ENCODE measurements around the gene CCDC18. TPM values are rescaled to one million over a fixed set of nuclear protein-coding genes. Genes with fewer than 3 reads are reported as not detected.

CCDC18 gene
- total RNA-seq, 4 donors from 2014 or later: under 0.01 to 16.3 (median 3.4) TPM

DNA sequence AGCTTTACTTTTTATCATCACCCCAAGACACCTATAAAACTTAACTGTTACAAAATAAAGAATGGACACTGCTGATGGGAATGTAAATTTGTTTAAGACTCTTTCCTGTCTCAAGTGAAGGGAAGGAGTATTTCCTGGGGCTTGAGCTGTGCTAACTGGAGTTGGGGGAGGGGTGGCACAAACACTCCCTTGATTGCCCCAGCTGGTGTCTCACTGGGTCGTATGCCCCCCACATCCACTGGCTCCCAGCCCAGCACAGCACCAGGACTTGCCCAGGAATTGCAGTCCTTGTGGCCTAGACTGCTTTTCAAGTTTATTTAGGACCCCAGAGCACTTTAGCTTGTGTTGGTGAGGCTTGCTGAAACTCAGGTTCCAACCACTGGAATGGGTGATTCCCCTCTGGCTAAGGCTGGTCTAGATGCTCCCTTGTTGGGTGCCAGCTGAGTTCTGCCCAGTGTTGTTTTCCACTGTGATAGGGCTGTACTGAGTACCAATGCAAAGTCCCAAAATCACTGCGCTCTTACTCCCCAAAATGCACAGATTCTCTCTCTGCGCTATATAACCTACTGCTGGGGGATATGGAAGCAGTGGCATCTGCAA, 116.1 kb downstream of the CCDC18 start:
- Histone ChIP-seq H3K9me3 (no peaks in the 10 kb centered on the region), H3K27ac (no peak overlapping the region)
- no peak for TF ChIP-seq POLR2A (IDR thresholded peaks at IDR 0.05)
- TF ChIP-seq, protein P1, sequence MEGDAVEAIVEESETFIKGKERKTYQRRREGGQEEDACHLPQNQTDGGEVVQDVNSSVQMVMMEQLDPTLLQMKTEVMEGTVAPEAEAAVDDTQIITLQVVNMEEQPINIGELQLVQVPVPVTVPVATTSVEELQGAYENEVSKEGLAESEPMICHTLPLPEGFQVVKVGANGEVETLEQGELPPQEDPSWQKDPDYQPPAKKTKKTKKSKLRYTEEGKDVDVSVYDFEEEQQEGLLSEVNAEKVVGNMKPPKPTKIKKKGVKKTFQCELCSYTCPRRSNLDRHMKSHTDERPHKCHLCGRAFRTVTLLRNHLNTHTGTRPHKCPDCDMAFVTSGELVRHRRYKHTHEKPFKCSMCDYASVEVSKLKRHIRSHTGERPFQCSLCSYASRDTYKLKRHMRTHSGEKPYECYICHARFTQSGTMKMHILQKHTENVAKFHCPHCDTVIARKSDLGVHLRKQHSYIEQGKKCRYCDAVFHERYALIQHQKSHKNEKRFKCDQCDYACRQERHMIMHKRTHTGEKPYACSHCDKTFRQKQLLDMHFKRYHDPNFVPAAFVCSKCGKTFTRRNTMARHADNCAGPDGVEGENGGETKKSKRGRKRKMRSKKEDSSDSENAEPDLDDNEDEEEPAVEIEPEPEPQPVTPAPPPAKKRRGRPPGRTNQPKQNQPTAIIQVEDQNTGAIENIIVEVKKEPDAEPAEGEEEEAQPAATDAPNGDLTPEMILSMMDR (IDR thresholded peaks at IDR 0.05): no peak

DNA sequence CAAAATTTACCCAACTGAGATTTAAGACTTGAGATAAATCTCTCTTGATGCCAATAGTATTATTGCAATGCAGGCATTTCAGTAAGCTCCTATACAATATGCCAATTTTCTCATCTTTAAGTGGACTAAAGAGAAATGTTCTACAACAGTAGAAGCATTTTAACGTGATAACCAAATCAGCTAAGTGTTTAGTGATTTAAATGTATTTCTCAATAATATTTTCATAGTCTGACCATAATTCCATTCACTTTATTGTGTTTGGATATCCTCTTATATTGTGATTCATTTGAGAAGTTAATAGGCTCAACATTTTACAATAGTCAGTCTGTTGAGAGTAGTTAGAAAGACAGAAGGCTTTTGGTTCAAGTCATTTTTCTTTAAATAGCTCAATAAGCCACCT, 120.6 kb downstream of the CCDC18 start:
- no peaks in the 10 kb centered on the region for H3K9me3 ChIP-seq
- intact Hi-C loops (cut with DNase I; ENCODE audit: low total_unique reads): no loop called here
- TF ChIP-seq, protein P1 (IDR thresholded peaks at IDR 0.05): no peak
- TF ChIP-seq POLR2A (IDR thresholded peaks at IDR 0.05): no peak
- H3K27ac ChIP-seq: no peak overlapping the region
- no peak for DNase-seq
- H3K4me1 ChIP-seq: no peaks in the 10 kb centered on the region
- H3K36me3 ChIP-seq: no peaks in the 10 kb centered on the region
- no peaks in the 10 kb centered on the region for H3K27me3 ChIP-seq
- H3K4me3 ChIP-seq: no peak overlapping the region

More for the DNA sequence above, 116.1 kb downstream of the CCDC18 start:
- no peak for DNase-seq
- Histone ChIP-seq H3K4me1 (no peaks in the 10 kb centered on the region), H3K4me3 (no peak overlapping the region), H3K27me3 (no peaks in the 10 kb centered on the region), H3K36me3 (no peaks in the 10 kb centered on the region)
- intact Hi-C loops (cut with DNase I; ENCODE audit: low total_unique reads): no loop called here

GRCh38 chr1:93302078-93302477, 121.6 kb downstream of the CCDC18 start:
- H3K27ac ChIP-seq: no peak overlapping the region
- intact Hi-C loops (cut with DNase I; ENCODE audit: low total_unique reads): no loop called here
- TF ChIP-seq POLR2A (IDR thresholded peaks at IDR 0.05): no peak
- no peak for DNase-seq
- H3K4me1 ChIP-seq: no peaks in the 10 kb centered on the region
- H3K36me3 ChIP-seq: no peaks in the 10 kb centered on the region
- no peak overlapping the region for H3K4me3 ChIP-seq
- H3K9me3 ChIP-seq: no peaks in the 10 kb centered on the region
- H3K27me3 ChIP-seq: no peaks in the 10 kb centered on the region

DNA sequence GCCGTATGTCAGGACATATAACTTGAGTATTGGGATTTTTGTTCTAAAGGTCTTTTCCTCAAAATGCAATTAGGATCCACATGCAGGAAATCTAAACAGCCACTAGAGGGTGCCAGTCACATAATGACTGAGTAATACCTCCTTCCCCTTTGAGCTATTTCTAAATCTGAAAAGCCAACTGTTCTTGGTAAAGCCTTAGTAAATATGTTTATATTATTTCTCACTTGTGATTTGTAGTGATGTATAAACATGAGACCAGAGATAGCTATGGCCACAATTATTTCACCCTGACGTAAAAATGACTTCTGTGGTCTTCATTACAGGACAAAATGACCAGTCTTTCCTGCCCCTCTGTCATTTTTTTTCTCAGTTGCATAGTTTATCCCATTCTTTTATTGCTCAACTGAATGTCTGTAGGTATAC, 124.2 kb downstream of the CCDC18 start:
- H3K4me1 ChIP-seq: no peaks in the 10 kb centered on the region
- DNase-seq: peak in 1 of 2 donors; percentile 52

DNA sequence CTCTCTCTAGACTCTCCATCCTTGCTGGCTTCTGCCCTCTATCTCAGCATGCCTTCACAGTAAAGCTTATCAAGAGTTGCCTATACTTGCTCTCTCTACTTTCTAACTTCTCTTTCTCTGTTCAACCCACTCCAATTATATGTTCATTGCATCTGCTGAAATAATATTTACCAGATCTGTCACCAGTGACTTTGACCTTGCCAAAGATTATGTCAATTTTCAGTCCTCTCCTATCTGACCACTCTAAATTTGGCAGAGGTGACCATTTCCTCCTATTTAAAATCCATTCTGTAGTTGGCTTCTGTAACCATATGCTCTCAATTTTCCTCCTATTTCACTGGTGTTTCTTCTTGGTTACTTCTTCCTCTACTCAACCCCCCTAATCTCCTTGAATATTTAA, 126.4 kb downstream of the CCDC18 start:
- no peaks in the 10 kb centered on the region for H3K9me3 ChIP-seq
- no peaks in the 10 kb centered on the region for H3K27me3 ChIP-seq
- no peak overlapping the region for H3K27ac ChIP-seq
- intact Hi-C loops (cut with DNase I; ENCODE audit: low total_unique reads): no loop called here
- H3K4me1 ChIP-seq: no peaks in the 10 kb centered on the region
- TF ChIP-seq POLR2A (IDR thresholded peaks at IDR 0.05): no peak
- TF ChIP-seq, protein P1 (IDR thresholded peaks at IDR 0.05): no peak
- no peak overlapping the region for H3K4me3 ChIP-seq
- DNase-seq: no peak
- no peaks in the 10 kb centered on the region for H3K36me3 ChIP-seq

More for the DNA sequence above, 124.2 kb downstream of the CCDC18 start:
- H3K27me3 ChIP-seq: no peaks in the 10 kb centered on the region
- H3K36me3 ChIP-seq: no peaks in the 10 kb centered on the region
- no peak overlapping the region for H3K4me3 ChIP-seq
- TF ChIP-seq POLR2A (IDR thresholded peaks at IDR 0.05): no peak
- TF ChIP-seq, protein P1 (IDR thresholded peaks at IDR 0.05): peak; percentile 77 to 86 (median 80)
- no peaks in the 10 kb centered on the region for H3K9me3 ChIP-seq
- no peak overlapping the region for H3K27ac ChIP-seq
- intact Hi-C loops (cut with DNase I; ENCODE audit: low total_unique reads): no loop called here

Measured in uterus (tissue), 4 donors.